ENCODE data around the gene SPINK8. TPM values are rescaled to one million over a fixed set of nuclear protein-coding genes. Genes with fewer than 3 reads are reported as not detected.

Gene SPINK8
- polyA plus RNA-seq, 3 donors = not detected

DNA sequence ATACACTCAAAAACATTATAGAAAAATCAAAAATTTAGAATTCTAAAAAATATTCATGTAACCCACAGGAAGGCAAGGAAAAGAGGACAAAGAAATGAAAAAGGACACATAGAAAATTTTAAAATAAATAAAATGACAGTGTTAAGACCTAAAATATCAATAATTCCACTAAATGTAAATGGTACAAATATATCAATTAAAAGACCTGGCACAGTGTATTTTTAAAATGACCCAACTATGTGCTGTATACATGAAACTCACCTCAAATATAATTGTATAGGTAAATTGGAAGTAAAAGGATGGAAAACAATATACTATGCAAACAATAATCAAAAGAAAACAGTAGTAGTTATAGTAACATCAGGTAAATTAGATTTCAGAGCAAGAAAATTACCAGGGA, 28.5 kb upstream of the SPINK8 start:
- intact Hi-C loops (cut with micrococcal nuclease) = no loop called here
- H3K4me1 ChIP-seq (ENCODE audit: control insufficient read depth in 1 of 2, insufficient read depth in 2 of 2, low read length in 2 of 2) = peaks cover 13 to 18% of the 10 kb centered on the region in 2 donors
- H2AFZ ChIP-seq (ENCODE audit: insufficient read depth, low read depth, low read length, poor library complexity, severe bottlenecking) = no peak overlapping the region
- H3K27me3 Mint-ChIP-seq (ENCODE audit: low read depth in 3 of 3) = peaks cover 0 to 6% (median 1%) of the 10 kb centered on the region in 3 donors
- no peaks in the 10 kb centered on the region for H3K27me3 ChIP-seq (ENCODE audit: control insufficient read depth in 2 of 2, insufficient read depth in 2 of 2, low read length in 2 of 2)
- no peak overlapping the region for H3K27ac ChIP-seq (ENCODE audit: low read depth in 1 of 2, low read length in 2 of 2)
- no peak for DNase-seq
- H3K79me2 ChIP-seq (ENCODE audit: insufficient read depth, low read length) = no peaks in the 10 kb centered on the region
- H3K4me2 ChIP-seq (replicated peaks; ENCODE audit: extremely low read depth, low read length, poor library complexity, severe bottlenecking) = no peak overlapping the region
- H3K4me3 ChIP-seq (replicated peaks in 1 of 3; ENCODE audit: low read depth in 2 of 3, low read length in 3 of 3) = no peak overlapping the region
- H4K20me1 ChIP-seq (ENCODE audit: insufficient read depth, low read length) = no peaks in the 10 kb centered on the region
- no peak overlapping the region for H3K9ac ChIP-seq (ENCODE audit: insufficient read depth, low read length, poor library complexity, severe bottlenecking)
- H3K9me3 Mint-ChIP-seq = peaks cover 11 to 46% (median 26%) of the 10 kb centered on the region in 7 donors
- H3K9me3 ChIP-seq (replicated peaks in 1 of 2; ENCODE audit: control insufficient read depth in 1 of 2, insufficient read depth in 1 of 2, low read length in 2 of 2) = peaks cover 17% of the 10 kb centered on the region in 2 donors
- no peak overlapping the region for H3K27ac Mint-ChIP-seq
- H3K4me3 Mint-ChIP-seq = no peak overlapping the region
- TF ChIP-seq, protein P1, sequence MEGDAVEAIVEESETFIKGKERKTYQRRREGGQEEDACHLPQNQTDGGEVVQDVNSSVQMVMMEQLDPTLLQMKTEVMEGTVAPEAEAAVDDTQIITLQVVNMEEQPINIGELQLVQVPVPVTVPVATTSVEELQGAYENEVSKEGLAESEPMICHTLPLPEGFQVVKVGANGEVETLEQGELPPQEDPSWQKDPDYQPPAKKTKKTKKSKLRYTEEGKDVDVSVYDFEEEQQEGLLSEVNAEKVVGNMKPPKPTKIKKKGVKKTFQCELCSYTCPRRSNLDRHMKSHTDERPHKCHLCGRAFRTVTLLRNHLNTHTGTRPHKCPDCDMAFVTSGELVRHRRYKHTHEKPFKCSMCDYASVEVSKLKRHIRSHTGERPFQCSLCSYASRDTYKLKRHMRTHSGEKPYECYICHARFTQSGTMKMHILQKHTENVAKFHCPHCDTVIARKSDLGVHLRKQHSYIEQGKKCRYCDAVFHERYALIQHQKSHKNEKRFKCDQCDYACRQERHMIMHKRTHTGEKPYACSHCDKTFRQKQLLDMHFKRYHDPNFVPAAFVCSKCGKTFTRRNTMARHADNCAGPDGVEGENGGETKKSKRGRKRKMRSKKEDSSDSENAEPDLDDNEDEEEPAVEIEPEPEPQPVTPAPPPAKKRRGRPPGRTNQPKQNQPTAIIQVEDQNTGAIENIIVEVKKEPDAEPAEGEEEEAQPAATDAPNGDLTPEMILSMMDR (IDR thresholded peaks at IDR 0.05) = no peak
- H3K36me3 ChIP-seq (replicated peaks in 1 of 2; ENCODE audit: control insufficient read depth in 1 of 2, insufficient read depth in 2 of 2, low read length in 2 of 2) = no peaks in the 10 kb centered on the region
- peaks cover 17% of the 10 kb centered on the region for H3K4me1 Mint-ChIP-seq
- H3K36me3 Mint-ChIP-seq = no peaks in the 10 kb centered on the region

DNA sequence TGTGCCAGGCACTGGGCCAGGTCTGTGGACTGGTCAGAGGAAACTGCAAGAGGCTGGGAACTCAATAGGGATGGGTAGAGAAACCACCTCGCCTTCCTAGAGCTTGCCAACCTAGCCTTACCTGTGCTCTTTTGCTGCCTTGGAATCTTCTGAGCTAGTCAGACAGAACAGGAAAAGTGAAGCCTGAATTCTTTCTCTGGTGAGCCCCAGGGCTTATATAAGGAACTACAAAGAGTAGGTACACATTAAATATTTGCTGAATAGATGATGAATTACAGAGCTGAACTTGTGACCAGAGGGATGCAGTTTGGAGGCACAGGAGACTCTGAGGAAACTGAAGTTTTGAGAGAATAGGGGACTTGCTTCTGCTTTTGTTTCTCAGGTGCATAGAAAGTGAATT, 23.0 kb upstream of the SPINK8 start:
- Mint-ChIP-seq H3K9me3 (peaks cover 16 to 32% (median 20%) of the 10 kb centered on the region in 7 donors), H3K36me3 (no peaks in the 10 kb centered on the region), H3K4me1 (no peaks in the 10 kb centered on the region), H3K4me3 (no peak overlapping the region), H3K27ac (no peak overlapping the region), H3K27me3 (ENCODE audit: low read depth in 3 of 3) (peaks cover 0 to 6% (median 2%) of the 10 kb centered on the region in 3 donors)
- Histone ChIP-seq H3K4me2 (replicated peaks; ENCODE audit: extremely low read depth, low read length, poor library complexity, severe bottlenecking) (no peak overlapping the region), H3K36me3 (replicated peaks in 1 of 2; ENCODE audit: control insufficient read depth in 1 of 2, insufficient read depth in 2 of 2, low read length in 2 of 2) (no peaks in the 10 kb centered on the region), H3K79me2 (ENCODE audit: insufficient read depth, low read length) (no peaks in the 10 kb centered on the region), H3K9ac (ENCODE audit: insufficient read depth, low read length, poor library complexity, severe bottlenecking) (no peak overlapping the region), H3K4me3 (replicated peaks in 1 of 3; ENCODE audit: low read depth in 2 of 3, low read length in 3 of 3) (no peak overlapping the region), H4K20me1 (ENCODE audit: insufficient read depth, low read length) (no peaks in the 10 kb centered on the region), H3K9me3 (replicated peaks in 1 of 2; ENCODE audit: control insufficient read depth in 1 of 2, insufficient read depth in 1 of 2, low read length in 2 of 2) (peaks cover 9 to 24% of the 10 kb centered on the region in 2 donors), H2AFZ (ENCODE audit: insufficient read depth, low read depth, low read length, poor library complexity, severe bottlenecking) (no peak overlapping the region), H3K27ac (ENCODE audit: low read depth in 1 of 2, low read length in 2 of 2) (no peak overlapping the region), H3K27me3 (ENCODE audit: control insufficient read depth in 2 of 2, insufficient read depth in 2 of 2, low read length in 2 of 2) (no peaks in the 10 kb centered on the region), H3K4me1 (ENCODE audit: control insufficient read depth in 1 of 2, insufficient read depth in 2 of 2, low read length in 2 of 2) (no peaks in the 10 kb centered on the region)
- TF ChIP-seq, protein P1 (IDR thresholded peaks at IDR 0.05) = no peak
- no peak for DNase-seq
- intact Hi-C loops (cut with micrococcal nuclease) = no loop called here
- WGBS (ENCODE audit: insufficient coverage) = 100% methylated on average over 1 of the region's 1 CpG
